Liver (tissue), 3 donors: ENCODE data around the gene ANAPC5.

Source experiments
- EGR1 ChIP-seq, 2 donors: IDR thresholded peaks; 2 replicates each; pipeline ENCODE4 v1.6.1; 2016 to 2018; ENCODE audit warnings: antibody characterized with exemption in 2 of 2, low read depth in 2 of 2
- FOXA1 ChIP-seq: IDR thresholded peaks from 2 replicates; pipeline ENCODE4 v1.6.1; 2016; ENCODE audit warnings: antibody characterized with exemption
- GABPA ChIP-seq, 2 donors: IDR thresholded peaks in 1 of 2; conservative IDR thresholded peaks in 1 of 2; 2 replicates each; pipeline ENCODE4 v1.6.1; 2016; ENCODE audit warnings: antibody characterized with exemption in 2 of 2, mild to moderate bottlenecking in 1 of 2, moderate library complexity in 1 of 2
- HNF4A ChIP-seq, 2 donors: conservative IDR thresholded peaks; 2 replicates each; pipeline ENCODE4 v1.6.1; 2016; ENCODE audit warnings: antibody characterized with exemption in 2 of 2, mild to moderate bottlenecking in 2 of 2
- HNF4G ChIP-seq: IDR thresholded peaks from 2 replicates; pipeline ENCODE4 v1.6.1; 2016; ENCODE audit warnings: antibody characterized with exemption
- JUND ChIP-seq, 2 donors: IDR thresholded peaks; 2 replicates each; pipeline ENCODE4 v1.6.1; 2016; ENCODE audit warnings: antibody characterized with exemption in 2 of 2
- RAD21 ChIP-seq, 2 donors: IDR thresholded peaks; 2 replicates each; pipeline ENCODE4 v1.6.1; 2016; ENCODE audit warnings: antibody characterized with exemption in 2 of 2, mild to moderate bottlenecking in 2 of 2
- YY1 ChIP-seq: IDR thresholded peaks from 2 replicates; pipeline ENCODE4 v1.6.1; 2016; ENCODE audit warnings: antibody characterized with exemption, mild to moderate bottlenecking
- TF ChIP-seq, protein P1 (sequence below): fragments of 150-350 bp; IDR thresholded peaks from 2 replicates; pipeline ENCODE4 v1.5.1; 2017; ENCODE audit warnings: improper control_type of control experiment, low read depth, low read length; ENCODE audit not compliant: missing input control
- TF ChIP-seq, protein P2 (sequence below): IDR thresholded peaks from 2 replicates; pipeline ENCODE4 v1.6.1; 2016; ENCODE audit warnings: antibody characterized with exemption
- TF ChIP-seq, protein P3 (sequence below): IDR thresholded peaks from 2 replicates; pipeline ENCODE4 v1.6.1; 2016; ENCODE audit warnings: antibody characterized with exemption, mild to moderate bottlenecking
- donor health status: healthy.
- donor health status: healthy.

DNA sequence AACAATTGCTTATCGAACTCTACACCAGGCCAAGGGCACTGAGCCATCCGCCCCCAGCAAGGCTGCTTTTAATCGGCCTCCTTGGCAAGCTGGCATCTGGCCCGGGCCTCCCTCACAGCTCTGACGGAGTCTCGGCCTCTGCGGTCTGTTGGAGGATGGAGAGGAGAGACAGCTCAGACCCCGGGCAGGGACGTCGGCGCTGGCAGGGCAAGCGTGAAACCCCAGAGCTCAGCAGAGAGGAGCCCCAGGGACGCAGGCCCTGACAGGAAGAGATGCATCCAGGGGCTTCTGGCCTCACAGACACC is 73.2 kb downstream of the ANAPC5 start:
- TF ChIP-seq YY1 (no peak), HNF4A (conservative IDR thresholded peaks at IDR 0.05) (no peak), HNF4G (no peak), JUND (IDR thresholded peaks at IDR 0.05) (no peak), EGR1 (IDR thresholded peaks at IDR 0.05; ENCODE audit: low read depth in 2 of 2) (no peak), GABPA (IDR thresholded peaks at IDR 0.05 in 1 of 2, conservative IDR thresholded peaks at IDR 0.05 in 1 of 2) (no peak), FOXA1 (no peak), RAD21 (IDR thresholded peaks at IDR 0.05) (no peak)
- TF ChIP-seq, protein P1, sequence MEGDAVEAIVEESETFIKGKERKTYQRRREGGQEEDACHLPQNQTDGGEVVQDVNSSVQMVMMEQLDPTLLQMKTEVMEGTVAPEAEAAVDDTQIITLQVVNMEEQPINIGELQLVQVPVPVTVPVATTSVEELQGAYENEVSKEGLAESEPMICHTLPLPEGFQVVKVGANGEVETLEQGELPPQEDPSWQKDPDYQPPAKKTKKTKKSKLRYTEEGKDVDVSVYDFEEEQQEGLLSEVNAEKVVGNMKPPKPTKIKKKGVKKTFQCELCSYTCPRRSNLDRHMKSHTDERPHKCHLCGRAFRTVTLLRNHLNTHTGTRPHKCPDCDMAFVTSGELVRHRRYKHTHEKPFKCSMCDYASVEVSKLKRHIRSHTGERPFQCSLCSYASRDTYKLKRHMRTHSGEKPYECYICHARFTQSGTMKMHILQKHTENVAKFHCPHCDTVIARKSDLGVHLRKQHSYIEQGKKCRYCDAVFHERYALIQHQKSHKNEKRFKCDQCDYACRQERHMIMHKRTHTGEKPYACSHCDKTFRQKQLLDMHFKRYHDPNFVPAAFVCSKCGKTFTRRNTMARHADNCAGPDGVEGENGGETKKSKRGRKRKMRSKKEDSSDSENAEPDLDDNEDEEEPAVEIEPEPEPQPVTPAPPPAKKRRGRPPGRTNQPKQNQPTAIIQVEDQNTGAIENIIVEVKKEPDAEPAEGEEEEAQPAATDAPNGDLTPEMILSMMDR = no peak
- TF ChIP-seq, protein P2, sequence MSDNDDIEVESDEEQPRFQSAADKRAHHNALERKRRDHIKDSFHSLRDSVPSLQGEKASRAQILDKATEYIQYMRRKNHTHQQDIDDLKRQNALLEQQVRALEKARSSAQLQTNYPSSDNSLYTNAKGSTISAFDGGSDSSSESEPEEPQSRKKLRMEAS = no peak
- TF ChIP-seq, protein P3, sequence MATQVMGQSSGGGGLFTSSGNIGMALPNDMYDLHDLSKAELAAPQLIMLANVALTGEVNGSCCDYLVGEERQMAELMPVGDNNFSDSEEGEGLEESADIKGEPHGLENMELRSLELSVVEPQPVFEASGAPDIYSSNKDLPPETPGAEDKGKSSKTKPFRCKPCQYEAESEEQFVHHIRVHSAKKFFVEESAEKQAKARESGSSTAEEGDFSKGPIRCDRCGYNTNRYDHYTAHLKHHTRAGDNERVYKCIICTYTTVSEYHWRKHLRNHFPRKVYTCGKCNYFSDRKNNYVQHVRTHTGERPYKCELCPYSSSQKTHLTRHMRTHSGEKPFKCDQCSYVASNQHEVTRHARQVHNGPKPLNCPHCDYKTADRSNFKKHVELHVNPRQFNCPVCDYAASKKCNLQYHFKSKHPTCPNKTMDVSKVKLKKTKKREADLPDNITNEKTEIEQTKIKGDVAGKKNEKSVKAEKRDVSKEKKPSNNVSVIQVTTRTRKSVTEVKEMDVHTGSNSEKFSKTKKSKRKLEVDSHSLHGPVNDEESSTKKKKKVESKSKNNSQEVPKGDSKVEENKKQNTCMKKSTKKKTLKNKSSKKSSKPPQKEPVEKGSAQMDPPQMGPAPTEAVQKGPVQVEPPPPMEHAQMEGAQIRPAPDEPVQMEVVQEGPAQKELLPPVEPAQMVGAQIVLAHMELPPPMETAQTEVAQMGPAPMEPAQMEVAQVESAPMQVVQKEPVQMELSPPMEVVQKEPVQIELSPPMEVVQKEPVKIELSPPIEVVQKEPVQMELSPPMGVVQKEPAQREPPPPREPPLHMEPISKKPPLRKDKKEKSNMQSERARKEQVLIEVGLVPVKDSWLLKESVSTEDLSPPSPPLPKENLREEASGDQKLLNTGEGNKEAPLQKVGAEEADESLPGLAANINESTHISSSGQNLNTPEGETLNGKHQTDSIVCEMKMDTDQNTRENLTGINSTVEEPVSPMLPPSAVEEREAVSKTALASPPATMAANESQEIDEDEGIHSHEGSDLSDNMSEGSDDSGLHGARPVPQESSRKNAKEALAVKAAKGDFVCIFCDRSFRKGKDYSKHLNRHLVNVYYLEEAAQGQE = no peak
